ENCODE results near the gene OSBPL2. TPM values are rescaled to one million over a fixed set of nuclear protein-coding genes. Genes with fewer than 3 reads are reported as not detected.

The OSBPL2 gene
- polyA plus RNA-seq, 1 donor: 35.7 TPM

DNA sequence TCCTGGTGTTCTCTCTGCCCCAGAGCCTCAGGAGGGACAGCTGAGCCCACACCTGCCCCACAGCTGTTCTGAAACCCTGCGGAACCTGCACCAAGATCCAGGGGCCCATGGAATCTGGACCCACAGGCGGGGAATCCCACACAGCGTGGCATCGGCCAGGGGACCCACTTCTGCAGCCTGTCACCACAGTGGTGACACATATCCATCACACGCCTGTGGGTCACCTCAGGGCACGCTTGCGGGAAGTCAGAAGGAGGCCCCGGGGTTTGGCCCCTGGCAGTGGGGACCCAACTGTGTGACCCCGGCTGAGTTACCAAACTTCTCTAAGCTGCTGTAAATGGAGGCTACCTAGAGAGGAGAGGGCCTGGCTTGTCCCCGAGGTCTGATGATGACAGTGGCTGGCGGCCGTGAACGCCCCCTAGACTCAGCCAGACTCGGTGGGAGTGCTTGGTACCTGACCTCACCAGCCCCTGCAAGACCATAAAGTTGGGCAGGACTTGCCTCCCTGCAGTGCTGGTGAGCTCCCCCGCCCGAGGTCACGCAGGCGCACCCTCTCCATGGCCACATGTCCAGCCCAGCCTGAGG is 16.0 kb upstream of the OSBPL2 start:
- Histone ChIP-seq H3K4me1 (ENCODE audit: control insufficient read depth, insufficient read depth, low read length) (peaks cover 9% of the 10 kb centered on the region), H3K4me3 (ENCODE audit: low read length) (no peak overlapping the region), H3K36me3 (ENCODE audit: control insufficient read depth, insufficient read depth, low read length) (no peaks in the 10 kb centered on the region), H3K27ac (ENCODE audit: low read length) (no peak overlapping the region), H3K27me3 (ENCODE audit: control insufficient read depth, insufficient read depth, low read length) (peaks cover 84% of the 10 kb centered on the region), H3K9me3 (ENCODE audit: control insufficient read depth, low read depth, low read length) (peaks cover 9% of the 10 kb centered on the region)
- DNase-seq: no peak
- WGBS (ENCODE audit: insufficient coverage, low lambda C conversion rate): no CpG with 5 or more reads among the region's 18 CpGs

DNA sequence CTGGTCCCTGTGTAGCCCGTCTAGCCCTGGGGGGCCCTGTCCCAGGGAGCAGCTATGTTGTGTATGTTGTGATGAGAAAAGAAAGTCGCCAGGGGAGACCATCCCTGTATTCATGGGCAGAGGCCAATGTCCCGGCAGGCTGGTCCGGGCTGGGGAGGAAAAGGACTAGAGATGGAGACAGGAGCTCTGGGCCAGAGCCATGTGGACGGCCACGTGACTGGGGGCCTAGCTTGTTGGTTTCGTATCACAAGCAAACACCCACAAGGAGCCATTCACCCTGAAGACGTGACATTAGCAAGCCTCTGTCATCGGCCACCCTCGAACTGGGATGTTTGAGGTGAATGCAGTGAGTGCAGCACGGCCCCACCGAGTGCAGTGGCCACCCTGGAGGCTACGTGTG is 15.3 kb upstream of the OSBPL2 start:
- WGBS (ENCODE audit: insufficient coverage, low lambda C conversion rate): no CpG with 5 or more reads among the region's 13 CpGs

GRCh38 chr20:62223571-62223970 is 14.8 kb upstream of the OSBPL2 start:
- Histone ChIP-seq H3K27ac (ENCODE audit: low read length) (no peak overlapping the region), H3K4me1 (ENCODE audit: control insufficient read depth, insufficient read depth, low read length) (peaks cover 9% of the 10 kb centered on the region), H3K4me3 (ENCODE audit: low read length) (no peak overlapping the region), H3K36me3 (ENCODE audit: control insufficient read depth, insufficient read depth, low read length) (no peaks in the 10 kb centered on the region), H3K27me3 (ENCODE audit: control insufficient read depth, insufficient read depth, low read length) (peaks cover 80% of the 10 kb centered on the region), H3K9me3 (ENCODE audit: control insufficient read depth, low read depth, low read length) (peaks cover 4% of the 10 kb centered on the region)
- no CpG with 5 or more reads among the region's 9 CpGs for WGBS (ENCODE audit: insufficient coverage, low lambda C conversion rate)
- no peak for DNase-seq

More for the DNA sequence above, 15.3 kb upstream of the OSBPL2 start:
- peaks cover 9% of the 10 kb centered on the region for H3K4me1 ChIP-seq (ENCODE audit: control insufficient read depth, insufficient read depth, low read length)
- DNase-seq: no peak
- H3K27ac ChIP-seq (ENCODE audit: low read length): no peak overlapping the region
- H3K36me3 ChIP-seq (ENCODE audit: control insufficient read depth, insufficient read depth, low read length): no peaks in the 10 kb centered on the region
- peaks cover 81% of the 10 kb centered on the region for H3K27me3 ChIP-seq (ENCODE audit: control insufficient read depth, insufficient read depth, low read length)
- no peak overlapping the region for H3K4me3 ChIP-seq (ENCODE audit: low read length)
- H3K9me3 ChIP-seq (ENCODE audit: control insufficient read depth, low read depth, low read length): peaks cover 8% of the 10 kb centered on the region

DNA sequence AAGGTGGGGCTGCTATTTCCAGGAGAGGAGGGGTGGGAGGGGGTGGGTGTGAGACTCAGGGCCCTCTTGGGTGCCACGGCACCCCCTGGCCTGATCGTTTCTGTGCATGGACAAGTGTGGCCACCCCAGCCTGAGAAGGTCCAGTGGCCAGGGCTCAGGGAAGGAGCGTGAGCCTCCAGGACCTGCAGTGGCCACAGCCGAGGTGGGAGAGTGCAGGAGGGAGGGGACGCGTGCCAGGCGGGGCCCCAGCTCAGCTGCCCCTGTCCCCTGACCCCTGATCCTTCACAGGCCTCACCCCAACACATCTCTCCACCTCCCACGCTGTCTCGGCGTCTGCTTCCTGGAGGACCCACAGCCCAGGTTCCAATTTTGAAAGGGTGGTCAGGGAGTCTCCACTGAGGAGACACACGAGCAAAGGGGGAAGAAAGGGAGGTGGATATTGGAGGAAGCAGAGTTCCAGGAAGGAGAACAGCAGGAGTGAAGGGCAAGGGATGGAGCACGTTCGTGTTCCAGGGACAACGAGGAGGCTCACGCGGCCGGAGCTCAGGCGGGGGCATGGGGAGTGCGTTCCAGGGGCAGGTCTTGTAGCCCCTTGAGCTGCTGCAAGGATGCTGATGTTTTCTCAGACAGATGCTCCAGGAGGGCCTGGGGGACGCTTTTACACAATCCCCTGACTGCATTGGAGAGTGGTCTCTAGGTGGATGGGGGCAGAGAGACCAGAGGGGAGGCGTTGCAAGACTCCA is 14.0 kb upstream of the OSBPL2 start:
- Histone ChIP-seq H3K27me3 (ENCODE audit: control insufficient read depth, insufficient read depth, low read length) (peaks cover 76% of the 10 kb centered on the region), H3K36me3 (ENCODE audit: control insufficient read depth, insufficient read depth, low read length) (no peaks in the 10 kb centered on the region), H3K4me1 (ENCODE audit: control insufficient read depth, insufficient read depth, low read length) (peaks cover 9% of the 10 kb centered on the region), H3K4me3 (ENCODE audit: low read length) (no peak overlapping the region), H3K9me3 (ENCODE audit: control insufficient read depth, low read depth, low read length) (peaks cover 4% of the 10 kb centered on the region), H3K27ac (ENCODE audit: low read length) (no peak overlapping the region)
- WGBS (ENCODE audit: insufficient coverage, low lambda C conversion rate): no CpG with 5 or more reads among the region's 21 CpGs
- DNase-seq: no peak

DNA sequence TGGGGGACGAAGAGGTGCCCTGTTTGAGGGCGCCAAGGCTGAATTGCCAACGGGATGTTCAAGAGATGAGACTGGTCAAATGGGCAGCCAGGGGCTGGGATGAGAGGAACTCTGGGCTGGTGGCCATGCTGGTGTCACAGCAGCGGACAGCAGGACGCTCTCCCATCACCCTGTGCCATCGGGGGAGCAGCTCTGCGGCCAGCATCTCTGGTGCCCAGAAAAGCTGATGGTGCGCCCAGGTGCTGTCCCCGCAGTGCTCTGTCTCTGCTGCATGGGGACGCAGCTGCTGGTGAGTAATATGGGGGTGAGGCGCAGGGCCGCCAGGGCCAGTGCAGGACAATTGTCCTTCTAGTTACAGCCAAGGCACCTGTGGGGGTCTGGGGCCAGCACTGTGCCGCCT is 13.3 kb upstream of the OSBPL2 start:
- Histone ChIP-seq H3K27me3 (ENCODE audit: control insufficient read depth, insufficient read depth, low read length) (peaks cover 72% of the 10 kb centered on the region), H3K9me3 (ENCODE audit: control insufficient read depth, low read depth, low read length) (peaks cover 4% of the 10 kb centered on the region), H3K27ac (ENCODE audit: low read length) (no peak overlapping the region), H3K4me1 (ENCODE audit: control insufficient read depth, insufficient read depth, low read length) (peaks cover 6% of the 10 kb centered on the region), H3K36me3 (ENCODE audit: control insufficient read depth, insufficient read depth, low read length) (no peaks in the 10 kb centered on the region), H3K4me3 (ENCODE audit: low read length) (no peak overlapping the region)
- no peak for DNase-seq
- WGBS (ENCODE audit: insufficient coverage, low lambda C conversion rate): no CpG with 5 or more reads among the region's 13 CpGs

DNA sequence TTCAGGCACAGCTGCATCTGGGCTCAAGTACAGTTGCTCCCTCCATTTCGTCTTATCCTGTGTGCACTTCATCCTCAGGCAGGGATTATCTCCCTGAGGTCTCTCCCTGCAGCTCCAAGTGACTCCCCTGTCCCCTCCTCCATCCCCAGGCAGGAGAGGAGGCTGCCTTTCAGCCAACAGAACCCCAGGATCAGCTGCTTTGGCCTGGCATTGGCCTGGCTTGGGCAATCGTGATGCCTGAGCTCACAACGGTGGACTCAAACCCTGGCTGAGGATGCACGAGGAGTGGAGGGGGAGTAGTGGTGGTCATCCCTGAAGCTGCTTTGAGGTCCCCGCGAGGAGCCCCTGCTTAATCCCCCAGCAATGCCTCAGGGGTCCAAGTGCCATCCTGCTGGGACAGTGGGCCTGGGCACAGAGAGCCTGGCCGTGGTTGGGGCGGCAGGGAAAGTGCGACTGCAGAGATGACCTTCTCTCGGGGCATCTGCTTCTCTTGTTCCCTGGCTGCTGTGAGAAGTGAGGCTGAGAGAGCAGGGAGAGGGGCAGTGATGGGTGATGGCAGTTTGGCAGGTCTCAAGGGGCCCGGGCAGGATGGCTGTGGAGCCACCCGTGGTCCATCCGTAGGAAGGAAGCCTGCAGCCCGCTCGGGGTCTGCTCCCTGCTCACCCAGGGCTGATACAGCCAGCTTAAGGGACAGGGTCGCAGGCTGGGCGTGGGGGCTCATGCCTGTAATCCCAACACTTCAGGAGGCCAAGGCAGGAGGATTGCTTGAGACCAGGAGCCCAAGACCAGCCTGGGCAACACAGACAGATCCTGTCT is 12.3 kb upstream of the OSBPL2 start:
- Histone ChIP-seq H3K4me1 (ENCODE audit: control insufficient read depth, insufficient read depth, low read length) (no peaks in the 10 kb centered on the region), H3K4me3 (ENCODE audit: low read length) (no peak overlapping the region), H3K36me3 (ENCODE audit: control insufficient read depth, insufficient read depth, low read length) (no peaks in the 10 kb centered on the region), H3K27me3 (ENCODE audit: control insufficient read depth, insufficient read depth, low read length) (peaks cover 64% of the 10 kb centered on the region), H3K27ac (ENCODE audit: low read length) (no peak overlapping the region), H3K9me3 (ENCODE audit: control insufficient read depth, low read depth, low read length) (no peaks in the 10 kb centered on the region)
- WGBS (ENCODE audit: insufficient coverage, low lambda C conversion rate): no CpG with 5 or more reads among the region's 17 CpGs
- no peak for DNase-seq

DNA sequence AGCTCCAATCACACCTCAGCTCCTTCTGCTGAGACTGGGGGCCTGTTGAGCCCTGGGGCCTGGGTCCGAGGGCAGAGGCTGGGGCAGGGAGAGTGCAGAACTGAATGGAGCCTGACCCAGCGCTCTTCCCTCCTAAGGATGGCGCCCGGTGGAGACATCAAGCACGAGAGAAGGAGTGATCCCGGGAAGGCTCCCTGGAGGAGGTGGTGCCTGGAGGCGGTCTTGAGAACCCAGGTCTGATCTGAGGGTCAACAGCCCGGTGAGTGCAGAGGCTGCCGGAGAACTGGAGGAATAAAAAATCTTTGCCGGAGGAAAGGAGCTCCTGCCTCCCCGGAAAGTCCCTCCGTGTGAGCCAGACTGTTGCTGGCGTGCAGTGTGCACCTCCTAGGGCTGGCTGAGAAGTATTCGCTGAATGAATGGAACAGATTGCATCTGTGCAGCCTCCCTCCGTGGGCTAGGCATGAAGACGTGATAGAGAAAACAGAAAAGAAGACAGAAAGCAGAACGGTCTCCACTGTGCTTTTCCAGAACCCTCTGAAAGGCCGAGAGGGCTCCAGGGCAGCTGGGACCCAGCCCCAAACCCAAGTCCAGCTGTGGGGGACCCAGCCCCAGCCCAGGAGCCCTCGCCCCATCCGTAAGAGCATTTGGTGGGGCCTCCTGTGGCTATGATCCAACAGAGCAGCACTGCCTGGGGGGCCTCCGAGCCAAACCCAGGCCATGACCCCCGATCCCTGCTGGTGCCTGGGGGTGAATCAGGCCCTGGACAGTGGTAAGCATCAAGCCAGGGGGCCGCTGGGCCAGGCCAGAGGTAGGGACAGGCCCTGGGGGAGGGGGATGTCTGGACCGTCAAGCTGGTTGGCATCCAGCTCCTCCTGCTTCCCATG is 11.4 kb upstream of the OSBPL2 start:
- DNase-seq: no peak

GRCh38 chr20:62227591-62227976 is 10.7 kb upstream of the OSBPL2 start:
- Histone ChIP-seq H3K27me3 (ENCODE audit: control insufficient read depth, insufficient read depth, low read length) (peaks cover 49% of the 10 kb centered on the region), H3K4me1 (ENCODE audit: control insufficient read depth, insufficient read depth, low read length) (no peaks in the 10 kb centered on the region), H3K27ac (ENCODE audit: low read length) (no peak overlapping the region), H3K4me3 (ENCODE audit: low read length) (no peak overlapping the region), H3K36me3 (ENCODE audit: control insufficient read depth, insufficient read depth, low read length) (no peaks in the 10 kb centered on the region), H3K9me3 (ENCODE audit: control insufficient read depth, low read depth, low read length) (no peaks in the 10 kb centered on the region)
- WGBS (ENCODE audit: insufficient coverage, low lambda C conversion rate): no CpG with 5 or more reads among the region's 10 CpGs
- no peak for DNase-seq

More for the DNA sequence above, 11.4 kb upstream of the OSBPL2 start:
- H3K27ac ChIP-seq (ENCODE audit: low read length): no peak overlapping the region
- H3K4me1 ChIP-seq (ENCODE audit: control insufficient read depth, insufficient read depth, low read length): no peaks in the 10 kb centered on the region
- H3K36me3 ChIP-seq (ENCODE audit: control insufficient read depth, insufficient read depth, low read length): no peaks in the 10 kb centered on the region
- no peak overlapping the region for H3K4me3 ChIP-seq (ENCODE audit: low read length)
- WGBS (ENCODE audit: insufficient coverage, low lambda C conversion rate): no CpG with 5 or more reads among the region's 24 CpGs
- no peaks in the 10 kb centered on the region for H3K9me3 ChIP-seq (ENCODE audit: control insufficient read depth, low read depth, low read length)
- H3K27me3 ChIP-seq (ENCODE audit: control insufficient read depth, insufficient read depth, low read length): peaks cover 55% of the 10 kb centered on the region

GRCh38 chr20:62227977-62228958 is 10.1 kb upstream of the OSBPL2 start:
- peaks cover 42% of the 10 kb centered on the region for H3K27me3 ChIP-seq (ENCODE audit: control insufficient read depth, insufficient read depth, low read length)
- H3K27ac ChIP-seq (ENCODE audit: low read length): no peak overlapping the region
- no peaks in the 10 kb centered on the region for H3K4me1 ChIP-seq (ENCODE audit: control insufficient read depth, insufficient read depth, low read length)
- H3K4me3 ChIP-seq (ENCODE audit: low read length): no peak overlapping the region
- no CpG with 5 or more reads among the region's 37 CpGs for WGBS (ENCODE audit: insufficient coverage, low lambda C conversion rate)
- no peaks in the 10 kb centered on the region for H3K36me3 ChIP-seq (ENCODE audit: control insufficient read depth, insufficient read depth, low read length)
- no peak for DNase-seq
- no peaks in the 10 kb centered on the region for H3K9me3 ChIP-seq (ENCODE audit: control insufficient read depth, low read depth, low read length)
